Fibroblast of mammary gland (primary cell): Measurements from ENCODE around the gene STRAP.

Experiments
- DNase-seq: peaks from one replicate; pipeline ENCODE4 v3.0.0-alpha.2; 2010; ENCODE audit warnings: low read depth
- H3K4me3 ChIP-seq: 2 replicates; pipeline ENCODE4 v1.5.1; 2011; ENCODE audit warnings: low read depth, mild to moderate bottlenecking, low read length, moderate library complexity; ENCODE audit not compliant: control insufficient read depth
- TF ChIP-seq, protein P1 (sequence below): conservative IDR thresholded peaks from 2 replicates; pipeline ENCODE4 v1.5.1; 2011; ENCODE audit warnings: low read depth, low read length, inconsistent platforms; ENCODE audit not compliant: control insufficient read depth, insufficient read depth

Gene STRAP

DNA sequence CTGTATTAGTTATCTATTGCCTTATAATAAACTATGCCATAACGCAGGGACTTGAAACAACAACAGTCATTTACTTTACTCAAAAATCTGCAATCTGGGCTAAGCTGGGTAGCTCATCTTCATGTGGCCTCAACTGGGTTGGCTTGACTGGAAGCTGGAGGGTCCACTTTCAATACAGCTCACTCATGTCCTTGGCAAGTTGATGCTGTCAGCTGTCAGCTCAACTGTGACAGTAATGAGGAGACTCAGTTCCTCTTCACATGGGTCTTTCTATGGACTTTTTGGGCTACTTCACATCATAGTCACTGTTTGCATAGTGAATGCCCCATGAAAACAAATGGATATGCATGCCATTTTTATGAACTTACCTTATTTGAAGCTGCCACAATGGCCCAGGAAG lies 33.6 kb upstream of the STRAP start:
- H3K4me3 ChIP-seq = no peak overlapping the region
- TF ChIP-seq, protein P1, sequence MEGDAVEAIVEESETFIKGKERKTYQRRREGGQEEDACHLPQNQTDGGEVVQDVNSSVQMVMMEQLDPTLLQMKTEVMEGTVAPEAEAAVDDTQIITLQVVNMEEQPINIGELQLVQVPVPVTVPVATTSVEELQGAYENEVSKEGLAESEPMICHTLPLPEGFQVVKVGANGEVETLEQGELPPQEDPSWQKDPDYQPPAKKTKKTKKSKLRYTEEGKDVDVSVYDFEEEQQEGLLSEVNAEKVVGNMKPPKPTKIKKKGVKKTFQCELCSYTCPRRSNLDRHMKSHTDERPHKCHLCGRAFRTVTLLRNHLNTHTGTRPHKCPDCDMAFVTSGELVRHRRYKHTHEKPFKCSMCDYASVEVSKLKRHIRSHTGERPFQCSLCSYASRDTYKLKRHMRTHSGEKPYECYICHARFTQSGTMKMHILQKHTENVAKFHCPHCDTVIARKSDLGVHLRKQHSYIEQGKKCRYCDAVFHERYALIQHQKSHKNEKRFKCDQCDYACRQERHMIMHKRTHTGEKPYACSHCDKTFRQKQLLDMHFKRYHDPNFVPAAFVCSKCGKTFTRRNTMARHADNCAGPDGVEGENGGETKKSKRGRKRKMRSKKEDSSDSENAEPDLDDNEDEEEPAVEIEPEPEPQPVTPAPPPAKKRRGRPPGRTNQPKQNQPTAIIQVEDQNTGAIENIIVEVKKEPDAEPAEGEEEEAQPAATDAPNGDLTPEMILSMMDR = no peak
- DNase-seq = no peak

DNA sequence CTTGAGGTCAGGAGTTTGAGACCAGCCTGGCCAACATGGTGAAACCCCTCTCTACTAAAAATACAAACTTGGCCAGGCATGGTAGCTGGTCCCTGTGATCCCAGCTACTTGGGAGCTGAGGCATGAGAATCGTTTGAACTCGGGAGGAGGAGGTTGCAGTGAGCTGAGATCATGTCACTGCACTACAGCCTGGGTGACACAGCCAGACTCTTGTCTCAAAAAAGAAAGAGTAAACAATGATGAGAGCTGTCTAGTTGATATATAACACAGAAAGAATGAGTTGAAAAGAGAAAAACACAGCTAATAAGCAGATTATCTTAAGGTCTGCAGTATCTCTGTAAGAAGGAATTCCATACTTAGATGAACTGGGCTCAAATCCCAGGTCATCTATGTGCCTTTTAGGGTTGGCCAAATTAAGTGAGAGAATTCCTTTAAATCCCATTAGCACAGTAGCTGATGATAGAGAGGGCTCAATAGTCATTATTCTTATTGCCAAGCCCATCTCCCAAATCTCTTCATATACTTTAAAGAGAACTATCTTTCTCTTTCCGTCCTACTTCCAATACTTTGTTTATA lies 31.1 kb upstream of the STRAP start:
- no peak overlapping the region for H3K4me3 ChIP-seq
- no peak for DNase-seq
- TF ChIP-seq, protein P1 = no peak

DNA sequence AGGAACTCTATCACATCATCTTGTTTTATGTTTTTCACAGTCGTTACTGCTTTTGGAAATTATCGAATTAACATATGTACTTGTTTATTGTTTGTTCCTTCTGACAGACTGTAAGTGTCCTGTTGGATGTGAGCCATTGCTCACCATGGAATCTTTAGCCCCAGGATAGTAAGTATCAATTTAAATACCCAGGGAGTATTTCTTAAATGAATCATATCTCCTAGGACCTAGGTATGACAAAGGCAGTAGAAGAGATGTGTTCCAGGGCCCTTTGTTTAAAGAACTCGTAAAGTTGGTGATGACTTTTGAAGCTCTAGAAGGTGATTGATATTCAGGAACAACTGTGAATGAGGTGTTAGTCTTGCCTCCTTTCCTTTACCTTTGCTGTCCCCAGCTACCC lies 30.3 kb upstream of the STRAP start:
- no peak for DNase-seq
- TF ChIP-seq, protein P1 = no peak
- no peak overlapping the region for H3K4me3 ChIP-seq

DNA sequence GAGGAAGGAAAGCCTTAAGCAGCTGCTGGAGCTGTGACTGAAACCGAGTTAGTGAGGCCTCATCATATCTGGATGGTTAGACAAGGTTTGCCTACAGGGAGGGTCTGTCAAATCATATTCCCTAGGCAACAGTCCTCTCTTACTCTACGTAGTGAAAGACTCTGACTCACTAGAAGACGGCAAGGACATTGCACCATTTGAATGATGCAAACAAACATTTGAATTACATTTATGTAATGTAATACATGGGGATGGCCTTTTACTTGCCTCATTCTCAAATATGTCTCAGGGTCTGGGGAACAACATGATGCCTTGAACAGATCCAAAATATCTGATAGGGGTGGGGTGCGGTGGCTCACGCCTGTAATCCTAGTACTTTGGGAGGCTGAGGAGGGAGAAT lies 29.8 kb upstream of the STRAP start:
- H3K4me3 ChIP-seq = no peak overlapping the region
- DNase-seq = peak; percentile 93
- TF ChIP-seq, protein P1 = no peak

DNA sequence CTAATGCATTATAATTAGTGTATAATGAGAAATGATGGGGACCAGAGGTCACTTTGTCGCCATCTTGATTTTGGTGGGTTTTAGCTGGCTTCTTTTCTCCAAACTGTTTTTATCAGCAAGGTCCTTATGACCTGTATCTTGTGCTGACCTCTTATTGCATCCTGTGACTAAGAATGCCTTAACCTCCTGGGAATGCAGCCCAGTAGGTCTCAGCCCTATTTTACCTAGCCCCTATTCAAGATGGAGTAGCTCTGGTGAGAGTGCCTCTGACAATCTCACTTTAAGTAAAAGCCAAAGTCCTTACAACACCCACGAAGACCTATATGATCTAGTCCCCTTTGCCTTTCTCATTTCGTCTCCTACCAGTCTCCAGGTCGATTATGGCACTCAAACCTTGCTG lies 28.3 kb upstream of the STRAP start:
- no peak overlapping the region for H3K4me3 ChIP-seq
- DNase-seq = no peak
- TF ChIP-seq, protein P1 = no peak

DNA sequence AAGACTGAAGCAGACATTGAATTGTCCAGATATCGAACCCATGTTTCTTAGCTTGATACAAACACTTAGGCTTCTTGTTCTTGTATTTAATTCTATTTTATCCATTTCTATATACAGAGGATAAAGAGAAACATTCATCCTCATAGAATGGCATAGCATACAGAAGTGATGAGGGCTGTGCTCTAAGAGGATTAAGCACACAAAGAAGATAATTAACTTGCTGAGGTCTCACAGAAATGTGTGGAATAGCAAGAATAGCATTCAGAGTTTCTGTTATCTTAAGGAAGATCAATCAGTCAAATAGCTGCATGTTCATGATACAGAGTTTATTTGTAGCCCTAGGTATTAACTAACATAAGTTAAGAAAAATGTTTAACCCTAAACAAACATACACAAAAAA lies 27.3 kb upstream of the STRAP start:
- DNase-seq = no peak
- TF ChIP-seq, protein P1 = no peak

DNA sequence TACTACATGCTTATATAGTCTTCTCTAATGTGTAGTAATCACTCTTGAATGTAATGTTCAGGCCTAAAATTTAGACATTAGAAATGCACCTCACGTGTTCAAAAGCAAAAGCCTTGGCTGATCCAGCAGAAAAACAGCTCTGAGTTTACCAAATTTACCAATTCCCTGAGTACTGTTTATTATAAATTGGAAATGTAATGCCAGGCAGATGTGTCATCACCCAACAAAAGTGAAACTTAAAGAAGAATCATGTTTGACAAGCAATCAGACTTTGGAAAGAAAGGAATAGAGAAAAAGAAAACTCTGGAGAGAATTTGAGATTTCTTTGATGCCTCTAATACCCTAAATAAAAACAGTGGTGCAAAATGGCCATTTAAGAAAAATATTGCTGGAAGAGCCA lies 26.5 kb upstream of the STRAP start:
- TF ChIP-seq, protein P1 = no peak
- no peak overlapping the region for H3K4me3 ChIP-seq
- DNase-seq = peak; percentile 85

More for the DNA sequence above, 27.3 kb upstream of the STRAP start:
- H3K4me3 ChIP-seq = no peak overlapping the region
